GM19324 (cell line): ENCODE data around the gene H6PD.
"Not testable (repeated sequence)": the region's sequence is repeated elsewhere in the genome, so short reads cannot be mapped to it uniquely, and the experiment has no call there.

Experiments used
- ATAC-seq: cut with Tn5 transposase; IDR thresholded peaks from one replicate; pipeline ENCODE4 v1.9.1; 2021; ENCODE audit warnings: mild to moderate bottlenecking, moderate library complexity; ENCODE audit not compliant: unreplicated experiment, low FRiP score

H6PD gene

DNA sequence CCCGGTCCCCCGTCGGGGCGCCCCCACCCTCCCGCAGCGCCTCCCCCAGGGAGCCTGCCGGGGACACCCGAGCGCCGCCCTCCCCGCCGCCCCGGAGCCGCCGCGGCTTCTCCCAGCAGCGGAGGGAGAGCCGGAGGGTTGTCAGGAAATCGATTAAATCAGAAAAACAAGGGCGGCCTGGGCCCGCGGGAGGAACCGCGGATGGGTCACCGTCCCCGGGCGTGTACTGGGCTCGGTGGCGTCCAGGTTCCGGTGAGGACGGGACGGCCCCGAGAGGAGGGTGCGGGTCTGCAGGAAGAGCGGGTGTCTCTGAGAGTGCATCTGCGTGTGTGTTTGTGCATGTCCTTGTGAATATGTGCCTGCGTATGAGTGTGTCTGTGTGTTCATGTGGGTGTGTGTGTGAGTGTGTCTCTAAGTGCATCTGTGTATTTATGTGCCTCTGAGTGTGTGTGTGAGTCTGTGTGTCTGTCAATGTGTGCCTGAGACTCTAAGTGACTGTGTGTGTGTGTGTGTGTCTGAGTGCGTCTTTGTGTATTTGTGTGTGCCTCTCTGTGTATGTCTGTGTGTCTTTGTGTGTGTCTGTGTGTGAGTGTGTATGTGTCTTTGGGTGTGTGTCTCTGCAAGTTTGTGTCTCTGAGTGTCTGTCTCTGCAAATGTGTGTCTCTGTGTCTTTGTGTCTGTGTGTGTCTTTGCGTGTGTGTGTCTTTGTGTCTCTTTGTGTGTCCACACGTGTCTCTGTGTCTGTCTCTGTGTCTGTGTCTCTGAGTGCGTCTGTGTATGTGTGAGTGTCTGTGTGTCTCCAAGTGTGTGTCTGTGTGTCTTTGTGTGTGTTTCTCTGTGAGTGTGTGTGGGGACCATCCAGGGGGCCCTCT is 59.2 kb downstream of the H6PD start:
- peak; percentile 20 for ATAC-seq

- no peak for ATAC-seq
Measured at GRCh38 chr1:9294405-9294773, 59.8 kb downstream of the H6PD start.

DNA sequence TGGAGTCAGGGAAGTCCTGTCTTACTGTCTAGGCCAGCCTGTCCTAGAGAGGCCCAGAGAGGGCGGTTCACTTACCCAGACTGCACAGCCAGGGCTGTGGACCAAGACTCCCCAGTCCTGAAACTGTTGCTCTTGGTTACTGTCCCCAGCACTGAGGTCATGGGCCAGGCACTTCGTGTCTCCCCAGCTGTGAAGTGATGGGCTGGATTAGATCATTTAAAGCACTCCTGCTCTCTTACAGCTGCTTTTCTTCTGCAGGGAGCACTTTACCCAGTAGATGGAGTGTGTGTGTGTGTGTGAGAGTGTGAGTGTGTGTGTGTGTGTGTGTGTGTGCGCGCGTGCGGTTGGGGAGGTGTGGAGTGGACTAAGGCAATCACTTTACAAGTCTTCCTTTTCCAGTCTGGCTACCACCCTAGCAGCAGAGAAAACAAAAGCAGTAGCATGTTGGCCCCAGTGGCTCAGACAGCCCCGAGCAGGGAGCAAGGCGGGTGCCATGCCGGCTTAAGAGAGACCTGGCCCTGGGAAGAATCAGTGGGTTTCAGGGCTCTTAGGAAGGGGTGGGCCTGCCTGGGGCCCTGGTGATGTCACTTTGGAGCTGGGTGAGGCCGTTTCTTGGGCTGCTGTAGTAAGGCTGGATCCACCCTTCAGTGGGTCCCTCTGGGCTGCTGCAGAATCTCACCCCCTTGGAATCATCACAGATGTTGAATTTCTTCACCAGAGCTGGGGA is 60.5 kb downstream of the H6PD start:
- no peak for ATAC-seq

- ATAC-seq: no peak
Measured at GRCh38 chr1:9295884-9296283, 61.3 kb downstream of the H6PD start.

DNA sequence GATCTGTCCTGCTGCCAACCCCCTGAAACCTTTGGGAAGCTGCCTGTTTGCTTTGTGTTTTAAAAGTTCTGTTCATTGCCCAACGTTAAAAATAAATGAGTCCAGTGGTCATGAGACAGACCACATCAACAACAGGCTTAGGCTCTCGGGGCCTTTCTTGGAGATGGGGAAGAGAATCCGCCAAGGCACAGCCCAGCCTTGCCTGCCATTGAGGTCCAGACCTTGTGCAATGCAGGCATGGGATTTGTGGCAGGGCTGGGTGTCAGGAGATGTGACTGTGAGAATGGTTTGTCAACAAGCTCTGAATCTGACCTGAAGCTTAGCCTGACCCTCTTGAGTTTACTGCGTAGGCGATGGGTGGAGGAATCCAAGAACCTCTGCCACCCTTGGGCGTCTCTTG is 62.3 kb downstream of the H6PD start:
- ATAC-seq: no peak

- no peak for ATAC-seq
Measured at GRCh38 chr1:9297831-9298230, 63.3 kb downstream of the H6PD start.

DNA sequence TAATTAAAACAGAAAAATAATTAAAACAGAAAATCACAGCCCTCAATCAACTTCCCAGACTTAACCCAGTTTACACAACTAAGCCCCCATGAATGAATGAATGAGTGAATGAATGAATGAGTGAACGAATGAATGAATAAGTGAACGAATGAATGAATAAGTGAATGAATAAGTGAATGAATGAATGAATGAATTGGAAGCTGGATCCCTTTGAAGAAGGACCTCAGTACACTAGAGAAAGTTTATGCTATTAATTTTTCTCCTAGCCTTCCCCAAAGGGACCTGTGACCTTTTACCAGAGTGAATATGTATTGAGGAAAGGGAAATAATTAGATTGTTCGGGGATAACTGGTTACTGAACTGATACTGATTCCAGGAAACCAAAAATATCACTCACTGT is 63.7 kb downstream of the H6PD start:
- no peak for ATAC-seq

GRCh38 chr1:9299571-9300541 is 65.3 kb downstream of the H6PD start:
- not testable (repeated sequence) for ATAC-seq

DNA sequence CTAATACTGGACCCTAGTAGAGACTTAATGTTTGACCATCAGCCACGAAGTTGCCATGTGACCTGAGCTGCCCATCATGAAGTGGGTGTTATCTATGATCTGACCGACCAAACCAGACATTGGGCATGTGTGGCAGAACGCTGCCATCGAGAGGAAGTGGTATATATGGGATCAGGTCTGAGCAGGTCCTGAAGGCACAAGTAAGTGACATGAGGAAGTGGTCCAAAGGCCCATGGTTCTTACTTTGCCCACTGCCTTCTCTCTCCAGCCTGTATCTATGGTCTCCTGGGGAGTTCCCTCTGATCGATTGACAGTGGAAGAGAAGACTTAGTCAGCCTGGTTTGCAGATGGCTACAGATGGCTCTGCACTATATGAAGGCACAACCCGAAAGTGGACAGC is 66.0 kb downstream of the H6PD start:
- ATAC-seq: no peak

DNA sequence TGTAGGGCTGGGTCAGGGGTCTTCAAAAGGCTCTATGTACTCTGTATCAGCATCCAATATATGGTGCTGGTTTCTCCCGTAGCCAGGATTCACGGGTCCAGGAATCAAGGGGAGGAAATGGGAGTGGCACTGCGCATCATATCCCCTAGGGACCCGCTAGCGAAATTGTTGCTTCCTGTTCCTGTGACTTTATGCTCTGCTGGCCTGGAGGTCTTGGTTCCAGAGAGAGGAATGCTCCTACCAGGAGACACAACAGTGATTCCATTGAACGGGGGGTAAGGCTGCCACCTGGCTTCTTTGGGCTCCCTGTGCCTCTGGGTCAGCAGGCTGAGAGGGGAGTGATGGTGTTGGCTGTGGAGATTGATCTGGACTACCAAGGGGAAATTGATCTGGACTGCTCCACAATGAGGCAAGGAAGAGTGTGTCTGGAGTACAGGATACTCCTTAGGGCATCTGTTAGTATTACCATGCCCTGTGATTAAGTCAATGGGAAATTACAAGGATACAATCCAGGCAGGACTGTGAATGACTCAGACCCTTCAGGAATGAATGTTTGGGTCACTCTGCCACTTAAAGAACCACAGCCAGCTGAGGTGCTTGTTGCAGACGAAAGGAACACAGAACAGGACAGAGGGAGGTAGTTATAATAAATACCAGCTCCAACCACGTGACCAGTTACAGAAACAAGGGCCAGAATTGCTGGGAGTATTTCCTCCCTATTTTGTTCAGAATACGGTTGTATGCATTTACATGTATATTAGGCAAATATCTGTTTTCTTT is 68.4 kb downstream of the H6PD start:
- no peak for ATAC-seq

DNA sequence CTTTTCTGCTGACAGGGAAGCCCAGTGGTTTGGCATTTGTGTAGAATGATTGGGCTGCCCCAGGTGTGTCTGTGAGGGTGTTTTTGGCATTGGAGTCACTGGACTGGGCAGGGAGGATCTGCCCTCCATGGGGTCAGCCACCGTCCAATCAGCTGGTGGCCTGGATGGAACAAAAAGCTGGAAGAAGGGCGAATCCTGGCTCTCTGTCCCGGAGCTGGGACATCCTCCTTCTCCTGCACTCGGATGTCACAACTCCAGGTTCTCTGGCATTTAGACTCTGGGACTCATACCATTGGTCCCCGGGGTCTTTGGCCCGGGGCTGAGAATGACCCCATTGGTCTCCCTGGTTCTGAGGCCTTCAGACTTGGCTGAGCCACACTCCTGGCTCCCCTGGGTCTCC is 69.3 kb downstream of the H6PD start:
- ATAC-seq: no peak

GRCh38 chr1:9305216-9305615 is 70.6 kb downstream of the H6PD start:
- no peak for ATAC-seq

- ATAC-seq: no peak
Measured at GRCh38 chr1:9306006-9306405, 71.4 kb downstream of the H6PD start.

DNA sequence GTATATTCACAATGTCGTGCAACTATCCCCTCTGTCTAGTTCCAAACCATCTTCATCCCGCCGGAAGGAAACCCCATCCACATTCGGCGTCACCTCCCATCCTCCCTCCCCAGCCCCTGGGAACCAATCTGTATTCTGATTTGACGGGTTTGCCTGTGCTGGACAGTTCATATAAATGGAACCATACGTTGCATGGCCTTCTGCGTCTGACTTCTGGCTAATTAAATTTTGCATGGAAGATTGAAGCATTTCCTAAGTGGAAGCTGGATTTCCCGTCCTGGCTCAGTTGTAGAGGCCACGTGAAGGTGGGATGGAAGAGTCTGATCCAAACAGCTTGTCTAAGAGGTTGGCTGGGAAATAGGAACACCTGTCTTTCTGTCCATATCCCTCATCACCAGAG is 72.7 kb downstream of the H6PD start:
- no peak for ATAC-seq

DNA sequence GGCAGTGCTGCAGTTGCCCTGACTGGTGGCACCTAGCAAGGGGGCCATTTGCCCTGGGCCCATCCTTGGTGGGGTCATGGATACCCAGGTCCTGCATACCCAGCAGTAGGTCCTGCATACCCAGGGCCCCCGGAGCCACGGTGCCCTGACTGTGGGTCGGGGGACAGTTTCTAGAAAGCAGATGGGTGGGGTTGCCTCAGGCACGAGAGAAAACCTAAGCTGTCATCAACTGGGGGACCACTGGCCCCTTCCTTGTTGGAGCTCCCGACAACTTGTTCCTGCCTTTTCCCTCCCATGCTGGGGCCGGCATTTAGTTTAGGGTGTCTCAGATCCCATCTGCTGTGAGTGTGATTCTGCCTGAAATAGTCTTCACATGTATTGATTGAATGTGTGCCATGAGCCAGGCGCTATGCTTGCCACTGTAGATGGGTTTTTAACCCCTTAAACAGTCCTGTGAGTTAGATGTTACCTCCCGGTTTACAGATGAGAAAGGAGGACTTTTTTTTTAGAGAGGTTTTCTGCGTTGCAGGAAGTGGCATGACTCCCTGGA is 73.7 kb downstream of the H6PD start:
- ATAC-seq: no peak

DNA sequence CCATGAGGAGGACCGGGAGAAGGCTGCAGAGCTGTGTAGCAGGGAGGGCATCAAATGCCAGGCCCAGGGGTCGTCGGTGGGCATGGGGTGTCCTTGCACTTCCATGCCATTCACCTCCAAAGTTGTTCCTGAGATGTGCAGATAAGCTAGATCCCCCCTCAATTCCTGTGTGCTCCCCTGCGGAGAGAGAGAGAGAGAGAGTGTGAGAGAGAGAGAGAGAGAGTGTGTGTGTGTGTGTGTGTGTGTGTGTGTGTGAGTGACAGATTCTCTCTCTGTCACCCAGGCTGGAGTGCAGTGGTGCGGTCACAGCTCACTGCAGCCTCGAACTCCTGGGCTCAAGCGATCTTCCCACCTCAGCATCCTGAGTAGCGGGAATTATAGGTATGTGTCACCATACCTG is 74.5 kb downstream of the H6PD start:
- ATAC-seq: no peak

DNA sequence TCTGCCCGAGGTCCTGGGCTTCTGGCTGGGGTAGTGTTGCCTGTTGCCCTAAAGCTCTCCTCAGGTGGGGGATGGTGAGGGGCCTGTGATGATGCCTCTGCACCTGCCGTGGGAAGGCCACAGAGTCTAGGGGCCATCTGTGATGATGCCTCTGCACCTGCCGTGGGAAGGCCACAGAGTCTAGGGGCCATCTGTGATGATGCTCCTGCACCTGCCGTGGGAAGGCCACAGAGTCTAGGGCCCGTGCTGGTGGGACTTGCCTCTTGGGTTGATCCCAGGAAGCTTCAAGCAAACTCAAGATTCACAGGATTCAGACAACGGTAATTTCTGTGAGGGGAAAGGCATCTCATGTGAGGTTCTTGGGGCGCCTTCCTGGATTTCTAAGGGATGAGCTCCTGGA is 75.4 kb downstream of the H6PD start:
- no peak for ATAC-seq

DNA sequence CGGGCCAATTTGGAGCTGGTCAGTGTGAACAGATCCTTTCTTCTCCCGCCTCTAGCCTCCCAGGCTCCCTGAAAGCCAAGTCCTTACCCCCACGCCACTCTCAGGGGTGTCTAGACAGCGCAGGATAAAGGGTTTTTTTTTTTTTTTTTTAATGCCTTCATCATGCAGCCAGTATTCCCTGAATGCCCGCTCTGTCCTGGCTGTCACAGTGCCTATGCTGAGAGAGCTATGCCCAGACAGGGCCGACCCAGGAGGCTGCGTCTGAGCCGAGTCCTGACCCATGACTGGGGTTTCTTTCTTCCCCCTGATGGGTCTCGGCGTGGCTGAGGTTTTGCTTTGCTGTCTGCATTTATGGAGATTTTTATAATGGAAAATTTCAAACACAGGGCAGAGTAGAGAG is 76.5 kb downstream of the H6PD start:
- no peak for ATAC-seq

DNA sequence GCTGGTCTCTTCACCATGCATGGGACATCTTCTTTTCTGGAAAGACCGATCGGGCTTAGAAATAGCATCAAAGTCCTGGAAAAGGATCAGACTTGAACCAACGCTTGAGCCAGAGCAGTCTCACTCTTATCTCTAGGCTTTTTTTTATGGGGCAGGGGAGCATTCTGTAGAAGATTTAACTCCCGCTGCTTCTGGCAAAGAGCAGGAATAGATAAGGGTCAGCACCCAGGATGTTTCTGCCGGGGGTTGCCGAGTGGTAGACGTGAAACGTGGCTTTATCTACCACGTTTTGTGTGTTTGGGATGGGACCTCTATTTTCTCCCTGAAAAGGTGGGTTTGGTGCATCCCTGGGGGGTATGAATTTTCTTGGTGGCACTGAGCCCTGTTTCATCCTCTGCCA is 76.9 kb downstream of the H6PD start:
- ATAC-seq: no peak

- ATAC-seq: no peak
Measured at GRCh38 chr1:9312168-9312720, 77.7 kb downstream of the H6PD start.
